ENCODE results near the gene NR1H4.

The NR1H4 gene

DNA sequence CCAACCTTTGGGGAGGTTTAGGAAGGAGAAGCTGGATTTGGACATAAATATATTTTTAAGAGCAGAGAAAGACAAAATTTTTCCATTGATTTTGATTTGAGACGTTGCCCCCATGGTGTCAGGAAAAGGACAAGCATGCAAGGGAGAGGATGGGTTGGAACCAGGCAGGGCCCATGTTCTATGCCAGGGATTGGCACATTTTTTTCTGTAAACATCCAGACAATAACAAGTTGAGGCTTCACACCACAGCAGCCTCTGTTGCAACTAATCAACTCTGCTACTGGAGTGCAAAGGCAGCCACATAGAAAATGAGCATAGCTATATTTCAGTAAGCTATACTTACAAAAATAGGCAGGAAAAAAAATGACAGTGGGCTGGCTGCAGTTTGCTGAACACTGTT lies 44.7 kb downstream of the NR1H4 start:
- DNase-seq (ENCODE audit: low read depth in 2 of 2) = no peak
- TF ChIP-seq, protein P1, sequence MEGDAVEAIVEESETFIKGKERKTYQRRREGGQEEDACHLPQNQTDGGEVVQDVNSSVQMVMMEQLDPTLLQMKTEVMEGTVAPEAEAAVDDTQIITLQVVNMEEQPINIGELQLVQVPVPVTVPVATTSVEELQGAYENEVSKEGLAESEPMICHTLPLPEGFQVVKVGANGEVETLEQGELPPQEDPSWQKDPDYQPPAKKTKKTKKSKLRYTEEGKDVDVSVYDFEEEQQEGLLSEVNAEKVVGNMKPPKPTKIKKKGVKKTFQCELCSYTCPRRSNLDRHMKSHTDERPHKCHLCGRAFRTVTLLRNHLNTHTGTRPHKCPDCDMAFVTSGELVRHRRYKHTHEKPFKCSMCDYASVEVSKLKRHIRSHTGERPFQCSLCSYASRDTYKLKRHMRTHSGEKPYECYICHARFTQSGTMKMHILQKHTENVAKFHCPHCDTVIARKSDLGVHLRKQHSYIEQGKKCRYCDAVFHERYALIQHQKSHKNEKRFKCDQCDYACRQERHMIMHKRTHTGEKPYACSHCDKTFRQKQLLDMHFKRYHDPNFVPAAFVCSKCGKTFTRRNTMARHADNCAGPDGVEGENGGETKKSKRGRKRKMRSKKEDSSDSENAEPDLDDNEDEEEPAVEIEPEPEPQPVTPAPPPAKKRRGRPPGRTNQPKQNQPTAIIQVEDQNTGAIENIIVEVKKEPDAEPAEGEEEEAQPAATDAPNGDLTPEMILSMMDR (IDR thresholded peaks at IDR 0.05; ENCODE audit: low read depth, low read length) = no peak
- no peak overlapping the region for H3K4me3 ChIP-seq (replicated peaks in 1 of 2; ENCODE audit: low read depth in 2 of 2, low read length in 2 of 2)

DNA sequence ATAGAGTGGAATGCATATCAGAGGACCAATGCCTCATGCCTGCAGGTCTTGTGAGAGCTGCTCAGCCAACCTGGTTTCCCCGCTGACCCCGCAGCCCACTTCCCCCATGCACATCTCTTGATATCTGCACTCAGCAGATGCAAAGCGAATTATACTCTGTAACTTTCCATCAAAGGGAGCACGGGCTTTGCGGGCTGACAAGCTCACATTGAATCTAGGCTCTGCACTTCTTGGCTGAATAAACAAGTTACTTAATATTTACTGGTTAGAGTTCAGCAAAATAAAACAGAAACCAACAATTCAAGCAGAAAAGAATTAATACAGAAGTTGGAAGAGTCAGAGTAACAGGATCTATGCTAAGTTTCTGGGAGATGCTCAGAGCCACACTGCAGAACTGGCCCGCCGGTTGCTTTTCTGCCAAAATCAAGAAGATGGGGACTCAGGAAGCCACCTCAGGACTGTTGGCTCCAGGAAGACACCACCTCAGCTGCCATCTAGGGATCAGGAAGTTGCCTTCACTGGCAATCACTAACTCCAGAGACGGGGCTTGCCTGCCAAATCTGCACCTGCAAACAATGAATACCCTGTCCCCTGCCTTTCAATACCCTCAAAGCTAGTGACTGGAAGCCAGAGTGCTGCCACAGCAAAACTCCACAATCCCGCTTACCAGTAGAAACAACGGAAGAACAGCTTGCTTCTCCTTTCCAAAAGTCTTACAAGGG lies 46.5 kb downstream of the NR1H4 start:
- no peak for DNase-seq (ENCODE audit: low read depth in 2 of 2)
- H3K4me3 ChIP-seq (replicated peaks in 1 of 2; ENCODE audit: low read depth in 2 of 2, low read length in 2 of 2) = no peak overlapping the region
- TF ChIP-seq, protein P1 (IDR thresholded peaks at IDR 0.05; ENCODE audit: low read depth, low read length) = no peak

DNA sequence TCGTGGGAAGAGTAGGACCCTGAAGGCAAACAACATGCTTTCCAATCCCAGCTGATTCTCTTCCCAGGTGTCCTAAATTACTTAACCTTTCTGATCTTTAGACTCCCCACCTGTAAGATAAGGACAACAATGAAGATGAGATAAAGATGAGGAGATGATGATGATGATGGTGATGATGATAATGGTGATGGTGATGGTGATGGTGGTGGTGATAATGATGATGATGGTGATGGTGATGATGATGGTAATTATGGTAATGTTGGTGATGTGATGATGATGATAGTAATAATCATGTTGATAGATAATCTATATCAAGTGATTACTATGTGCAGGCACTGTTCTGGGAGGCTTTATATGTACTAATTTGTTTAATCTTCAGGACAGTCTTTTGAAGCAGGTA lies 48.3 kb downstream of the NR1H4 start:
- no peak overlapping the region for H3K4me3 ChIP-seq (replicated peaks in 1 of 2; ENCODE audit: low read depth in 2 of 2, low read length in 2 of 2)
- TF ChIP-seq, protein P1 (IDR thresholded peaks at IDR 0.05; ENCODE audit: low read depth, low read length) = no peak
- DNase-seq (ENCODE audit: low read depth in 2 of 2) = no peak

DNA sequence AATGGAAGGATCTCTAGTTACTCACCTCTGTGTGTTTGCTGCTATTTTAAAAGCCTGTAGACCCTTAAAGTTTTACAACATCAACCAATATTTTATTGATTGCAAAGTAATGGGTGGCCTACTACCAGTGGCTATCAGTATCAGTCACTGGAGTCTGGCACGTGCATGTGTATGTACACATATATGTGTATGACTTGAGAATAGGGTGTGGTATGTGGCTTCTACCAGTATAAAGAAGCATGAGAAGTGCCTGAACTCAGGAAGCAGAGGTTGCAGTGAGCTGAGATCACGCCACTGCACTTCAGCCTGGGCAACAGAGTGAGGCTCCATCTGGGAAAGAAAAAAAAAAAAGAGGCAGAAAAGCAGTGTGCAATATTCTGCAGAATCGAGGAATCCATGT lies 54.4 kb downstream of the NR1H4 start:
- TF ChIP-seq, protein P1 (IDR thresholded peaks at IDR 0.05; ENCODE audit: low read depth, low read length) = no peak
- no peak for DNase-seq (ENCODE audit: low read depth in 2 of 2)
- H3K4me3 ChIP-seq (replicated peaks in 1 of 2; ENCODE audit: low read depth in 2 of 2, low read length in 2 of 2) = no peak overlapping the region

DNA sequence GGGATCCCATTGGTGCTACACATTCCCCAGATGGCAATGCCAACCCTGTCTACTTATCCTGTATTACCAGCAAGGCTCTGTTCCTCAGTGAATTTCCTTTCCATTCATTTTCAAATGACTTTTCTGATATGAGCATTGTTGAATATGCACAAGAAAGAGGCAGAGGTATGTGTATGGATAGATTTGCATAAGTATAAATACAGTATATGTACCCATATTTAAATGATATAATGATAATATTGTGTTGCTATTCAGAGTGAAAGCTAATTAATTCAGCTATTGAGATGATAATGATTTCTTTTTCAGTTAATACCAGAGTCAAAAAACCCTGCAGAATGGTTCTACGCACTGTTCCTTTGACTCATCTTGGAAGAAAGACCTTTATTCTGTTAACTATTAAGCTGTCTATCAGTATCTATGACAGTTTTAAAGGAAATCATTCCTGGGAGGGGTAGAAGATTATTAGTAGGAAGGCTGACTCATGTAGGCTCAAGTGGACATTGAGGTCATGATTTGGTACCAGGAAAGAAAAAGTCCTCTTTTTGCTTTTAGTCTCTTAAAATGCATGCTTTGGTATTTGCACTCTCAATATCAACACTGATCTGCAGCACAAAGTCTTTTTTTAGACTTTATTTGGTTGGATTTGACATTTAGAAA lies 54.9 kb downstream of the NR1H4 start:
- no peak for DNase-seq (ENCODE audit: low read depth in 2 of 2)
- H3K4me3 ChIP-seq (replicated peaks in 1 of 2; ENCODE audit: low read depth in 2 of 2, low read length in 2 of 2) = no peak overlapping the region
- TF ChIP-seq, protein P1 (IDR thresholded peaks at IDR 0.05; ENCODE audit: low read depth, low read length) = no peak

DNA sequence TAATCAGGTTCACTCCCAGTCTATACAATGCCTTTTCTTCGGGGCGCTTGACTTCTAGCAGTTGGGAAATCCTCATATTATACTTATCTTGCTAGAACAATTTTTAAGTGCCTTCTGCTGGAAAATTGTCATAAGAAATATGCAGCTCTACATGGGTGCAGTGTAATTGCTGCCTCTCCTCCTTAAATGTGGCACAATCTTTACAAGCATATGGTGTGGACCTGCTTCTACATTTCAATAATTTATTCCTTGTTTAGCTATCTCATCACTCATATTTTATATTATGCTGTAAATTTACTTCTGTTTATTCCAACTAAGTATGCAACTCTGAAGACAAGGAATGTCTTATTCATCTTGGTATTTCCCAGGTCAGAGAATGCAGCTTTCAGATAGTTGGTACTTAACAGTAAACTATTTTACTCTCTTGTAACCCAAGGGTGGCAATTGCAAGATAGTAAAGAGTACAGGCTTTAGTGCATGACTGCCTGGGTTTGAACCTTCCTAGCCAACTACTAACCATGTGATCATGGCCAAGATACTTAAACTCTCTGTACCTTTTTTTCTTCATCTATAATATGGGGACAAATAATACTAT lies 56.2 kb downstream of the NR1H4 start:
- TF ChIP-seq, protein P1 (IDR thresholded peaks at IDR 0.05; ENCODE audit: low read depth, low read length) = no peak
- DNase-seq (ENCODE audit: low read depth in 2 of 2) = no peak
- H3K4me3 ChIP-seq (replicated peaks in 1 of 2; ENCODE audit: low read depth in 2 of 2, low read length in 2 of 2) = no peak overlapping the region
